Measurements from ENCODE around the gene ARL5A.

ARL5A gene

GRCh38 chr2:151827564-151828142, 568 bp downstream of the ARL5A start:
- H3K4me3 ChIP-seq (replicated peaks in 1 of 2; ENCODE audit: low read depth in 2 of 2, low read length in 2 of 2) = peak overlapping the region; percentile 83 to 92
- no peak for TF ChIP-seq CTCF (IDR thresholded peaks at IDR 0.05; ENCODE audit: low read depth, low read length)

GRCh38 chr2:151826737-151827157, 1.5 kb downstream of the ARL5A start:
- DNase-seq (ENCODE audit: low read depth in 2 of 2) = peak; percentile 26 to 48
- no peak for TF ChIP-seq CTCF (IDR thresholded peaks at IDR 0.05; ENCODE audit: low read depth, low read length)
- H3K4me3 ChIP-seq (replicated peaks in 1 of 2; ENCODE audit: low read depth in 2 of 2, low read length in 2 of 2) = peak overlapping the region; percentile 83 to 92

More at GRCh38 chr2:151827564-151828142, 568 bp downstream of the ARL5A start:
- peak; percentile 29 to 34 for DNase-seq (ENCODE audit: low read depth in 2 of 2)

GRCh38 chr2:151824886-151825285, 3.3 kb downstream of the ARL5A start:
- no peak for TF ChIP-seq CTCF (IDR thresholded peaks at IDR 0.05; ENCODE audit: low read depth, low read length)
- H3K4me3 ChIP-seq (replicated peaks in 1 of 2; ENCODE audit: low read depth in 2 of 2, low read length in 2 of 2) = no peak overlapping the region
- DNase-seq (ENCODE audit: low read depth in 2 of 2) = no peak

DNA sequence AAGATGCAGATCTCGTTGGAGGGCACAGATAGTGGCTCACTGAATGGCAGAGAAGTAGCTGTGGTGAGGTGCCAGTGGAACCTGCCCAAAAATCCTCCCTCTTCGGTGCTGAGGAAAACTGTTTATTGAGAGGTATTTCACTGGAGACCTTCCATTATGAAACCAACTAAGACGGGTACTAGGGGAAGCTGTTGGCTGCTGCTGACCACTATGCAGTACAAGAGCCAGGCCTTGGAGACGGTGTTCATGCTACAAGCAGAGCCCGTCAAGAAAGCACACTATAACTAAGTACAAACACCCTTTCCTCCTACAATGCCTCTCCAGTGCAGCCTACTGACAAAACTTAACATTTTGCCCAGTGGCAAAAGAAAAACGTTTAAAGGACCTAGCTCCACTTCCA, 4.6 kb downstream of the ARL5A start:
- no peak for TF ChIP-seq CTCF (IDR thresholded peaks at IDR 0.05; ENCODE audit: low read depth, low read length)
- H3K4me3 ChIP-seq (replicated peaks in 1 of 2; ENCODE audit: low read depth in 2 of 2, low read length in 2 of 2) = no peak overlapping the region
- DNase-seq (ENCODE audit: low read depth in 2 of 2) = no peak

GRCh38 chr2:151819920-151820319, 8.3 kb downstream of the ARL5A start:
- no peak for DNase-seq (ENCODE audit: low read depth in 2 of 2)

DNA sequence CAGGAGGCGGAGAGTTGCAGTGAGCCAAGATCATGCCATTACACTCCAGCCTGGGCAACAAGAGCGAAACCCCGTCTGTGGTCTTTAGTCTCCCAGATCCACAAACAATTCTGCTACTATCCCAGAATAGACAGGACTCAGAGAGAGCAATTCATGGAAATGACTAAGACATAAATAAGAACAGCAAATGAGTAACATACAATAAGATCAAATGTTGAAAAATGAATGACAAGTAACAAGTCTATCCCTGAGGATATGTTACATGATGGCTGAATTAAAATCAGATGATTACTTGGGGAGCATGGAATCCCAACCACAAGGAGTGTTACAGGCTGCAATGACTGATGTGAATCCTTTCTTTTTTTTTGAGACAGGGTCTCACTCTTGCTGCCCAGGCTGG, 10.3 kb downstream of the ARL5A start:
- TF ChIP-seq CTCF (IDR thresholded peaks at IDR 0.05; ENCODE audit: low read depth, low read length) = no peak
- H3K4me3 ChIP-seq (replicated peaks in 1 of 2; ENCODE audit: low read depth in 2 of 2, low read length in 2 of 2) = no peak overlapping the region
- no peak for DNase-seq (ENCODE audit: low read depth in 2 of 2)

More at GRCh38 chr2:151819920-151820319, 8.3 kb downstream of the ARL5A start:
- H3K4me3 ChIP-seq (replicated peaks in 1 of 2; ENCODE audit: low read depth in 2 of 2, low read length in 2 of 2) = no peak overlapping the region
- TF ChIP-seq CTCF (IDR thresholded peaks at IDR 0.05; ENCODE audit: low read depth, low read length) = no peak

DNA sequence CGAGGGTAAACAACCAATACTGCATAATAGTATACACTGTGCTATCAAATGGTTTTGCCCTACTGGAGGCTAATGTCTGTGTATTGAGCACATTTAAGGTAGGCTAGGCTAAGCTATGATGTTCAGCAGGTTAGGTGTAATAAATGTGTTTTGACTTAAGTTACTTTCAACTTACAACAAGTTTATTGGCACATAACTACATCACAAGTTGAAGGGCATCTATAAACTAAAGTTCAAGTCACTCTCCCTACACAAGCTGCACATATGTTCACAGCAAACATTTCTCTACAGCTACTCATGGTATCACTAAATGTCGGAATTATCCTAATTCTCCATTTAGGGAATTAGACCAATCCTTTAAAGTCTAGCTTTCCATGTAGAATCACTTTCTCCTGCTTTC, 11.4 kb downstream of the ARL5A start:
- no peak for TF ChIP-seq CTCF (IDR thresholded peaks at IDR 0.05; ENCODE audit: low read depth, low read length)
- no peak overlapping the region for H3K4me3 ChIP-seq (replicated peaks in 1 of 2; ENCODE audit: low read depth in 2 of 2, low read length in 2 of 2)
- DNase-seq (ENCODE audit: low read depth in 2 of 2) = no peak

Measured in cardiac fibroblast (primary cell).